LNCaP clone FGC (cell line): ENCODE data around the gene ZFP92.

ENCODE experiments used
- DNase-seq: peaks from one replicate; pipeline ENCODE4 v3.0.0-alpha.2; 2011; ENCODE audit warnings: low read depth
- H3K4me3 ChIP-seq: 2 replicates; pipeline ENCODE4 v1.5.1; 2011; ENCODE audit warnings: mild to moderate bottlenecking, low read depth, low read length, control low read depth
- CTCF ChIP-seq: IDR thresholded peaks from 2 replicates; pipeline ENCODE4 v1.5.1; 2012; ENCODE audit warnings: mild to moderate bottlenecking; ENCODE audit not compliant: control insufficient read depth, insufficient read depth; ENCODE audit errors: extremely low read depth

Gene ZFP92

GRCh38 chrX:153456704-153457103 lies 45.4 kb downstream of the ZFP92 start:
- TF ChIP-seq CTCF: no peak
- no peak for DNase-seq
- no peak overlapping the region for H3K4me3 ChIP-seq

GRCh38 chrX:153457136-153457825 lies 46.0 kb downstream of the ZFP92 start:
- no peak for TF ChIP-seq CTCF
- H3K4me3 ChIP-seq: no peak overlapping the region
- no peak for DNase-seq

- no peak for DNase-seq
- H3K4me3 ChIP-seq: no peak overlapping the region
- no peak for TF ChIP-seq CTCF
Measured at GRCh38 chrX:153457827-153458466, 46.7 kb downstream of the ZFP92 start.

GRCh38 chrX:153458476-153458875 lies 47.2 kb downstream of the ZFP92 start:
- TF ChIP-seq CTCF: no peak
- no peak overlapping the region for H3K4me3 ChIP-seq
- no peak for DNase-seq

GRCh38 chrX:153459986-153460385 lies 48.7 kb downstream of the ZFP92 start:
- H3K4me3 ChIP-seq: no peak overlapping the region
- TF ChIP-seq CTCF: no peak
- DNase-seq: no peak

GRCh38 chrX:153460826-153461225 lies 49.6 kb downstream of the ZFP92 start:
- TF ChIP-seq CTCF: peak; percentile 65
- H3K4me3 ChIP-seq: no peak overlapping the region
- DNase-seq: no peak
